NCI-H1436 (cell line): ENCODE results near the gene PTGIR.
"Not testable (repeated sequence)": the region's sequence is repeated elsewhere in the genome, so short reads cannot be mapped to it uniquely, and the experiment has no call there.

Source experiments
- DNase-seq: peaks from one replicate; lab custom pipeline; 2025; lab: John Stamatoyannopoulos, UW

PTGIR gene

GRCh38 chr19:46639358-46640182 is 14.7 kb upstream of the PTGIR start:
- DNase-seq = no peak

GRCh38 chr19:46637224-46637623 is 12.3 kb upstream of the PTGIR start:
- no peak for DNase-seq

- DNase-seq = no peak
Measured at GRCh38 chr19:46635920-46636761, 11.3 kb upstream of the PTGIR start, which contains the start of gene GNG8. Gene GNG8, minus strand, starts transcription at chr19:46636202. Its CDS starts 1,520 bp downstream, at chr19:46634682.

- peak; percentile 50 for DNase-seq
Measured at GRCh38 chr19:46634656-46635218, 9.8 kb upstream of the PTGIR start.

GRCh38 chr19:46634045-46634655 is 9.3 kb upstream of the PTGIR start:
- DNase-seq = peak; percentile 83

GRCh38 chr19:46633130-46633529 is 8.2 kb upstream of the PTGIR start:
- DNase-seq = no peak

- DNase-seq = no peak
Measured at GRCh38 chr19:46631481-46631880, 6.6 kb upstream of the PTGIR start.

GRCh38 chr19:46630586-46631205 is 5.8 kb upstream of the PTGIR start:
- DNase-seq = no peak

- no peak for DNase-seq
Measured at GRCh38 chr19:46629546-46630025, 4.7 kb upstream of the PTGIR start.

- not testable (repeated sequence) for DNase-seq
Measured at GRCh38 chr19:46628970-46629369, 4.1 kb upstream of the PTGIR start.

GRCh38 chr19:46626446-46626845 is 1.6 kb upstream of the PTGIR start:
- DNase-seq = no peak

- DNase-seq = no peak
Measured at GRCh38 chr19:46625731-46626130, 842 bp upstream of the PTGIR start.

- no peak for DNase-seq
Measured at GRCh38 chr19:46623915-46624502, 880 bp downstream of the PTGIR start.

GRCh38 chr19:46622118-46622446 is 2.8 kb downstream of the PTGIR start:
- DNase-seq = no peak

- no peak for DNase-seq
Measured at GRCh38 chr19:46621191-46622117, 3.4 kb downstream of the PTGIR start.

- no peak for DNase-seq
Measured at GRCh38 chr19:46620716-46621115, 4.2 kb downstream of the PTGIR start.

GRCh38 chr19:46620267-46620666 is 4.6 kb downstream of the PTGIR start:
- no peak for DNase-seq

- no peak for DNase-seq
Measured at GRCh38 chr19:46618670-46619231, 6.1 kb downstream of the PTGIR start.

- DNase-seq = no peak
Measured at GRCh38 chr19:46617601-46618000, 7.3 kb downstream of the PTGIR start.
